Activated CD4-positive, alpha-beta memory T cell treated with anti-CD3 and anti-CD28 coated beads for 36 hours (primary cell): Measurements from ENCODE around the gene AOC3. TPM values are rescaled to one million over a fixed set of nuclear protein-coding genes. Genes with fewer than 3 reads are reported as not detected.

Source experiments
- CTCF ChIA-PET: fragments of 350-600 bp; sonication (Branson Sonifier 250); formaldehyde crosslinking; loops from one replicate; lab custom pipeline; 2021; ENCODE audit warnings: antibody characterized with exemption, inconsistent platforms; lab: Charles Lee
- POLR2A ChIA-PET: fragments of 350-600 bp; sonication (Branson Sonifier 250); formaldehyde crosslinking; loops from one replicate; lab custom pipeline; 2021; ENCODE audit warnings: antibody characterized with exemption; lab: Charles Lee
- DNase-seq: peaks from one replicate; pipeline ENCODE4 v3.0.0-alpha.2; 2020
- H3K27ac Mint-ChIP-seq: one replicate; pipeline ENCODE4 v1.8.0; 2021; ENCODE audit warnings: mixed read lengths
- H3K27me3 Mint-ChIP-seq: one replicate; pipeline ENCODE4 v1.8.0; 2021; ENCODE audit warnings: mixed read lengths
- H3K36me3 Mint-ChIP-seq: one replicate; pipeline ENCODE4 v1.8.0; 2021; ENCODE audit warnings: mixed read lengths
- H3K4me1 Mint-ChIP-seq: one replicate; pipeline ENCODE4 v1.8.0; 2021; ENCODE audit warnings: low read depth, mixed read lengths
- H3K4me3 Mint-ChIP-seq: one replicate; pipeline ENCODE4 v1.8.0; 2021; ENCODE audit warnings: mild to moderate bottlenecking, mixed read lengths
- H3K9me3 Mint-ChIP-seq: one replicate; pipeline ENCODE4 v1.8.0; 2021; ENCODE audit warnings: mixed read lengths
- intact Hi-C: fragments of 100-400 bp; cut with micrococcal nuclease; formaldehyde crosslinking; loops from one replicate; pipeline ENCODE4 v1.15.1; 2023
- total RNA-seq, 2 experiments: library from RNA; stranded (reverse); gene quantifications; one replicate each; pipeline ENCODE4 v1.2.3, GENCODE V29; 2021

AOC3 gene, protein sequence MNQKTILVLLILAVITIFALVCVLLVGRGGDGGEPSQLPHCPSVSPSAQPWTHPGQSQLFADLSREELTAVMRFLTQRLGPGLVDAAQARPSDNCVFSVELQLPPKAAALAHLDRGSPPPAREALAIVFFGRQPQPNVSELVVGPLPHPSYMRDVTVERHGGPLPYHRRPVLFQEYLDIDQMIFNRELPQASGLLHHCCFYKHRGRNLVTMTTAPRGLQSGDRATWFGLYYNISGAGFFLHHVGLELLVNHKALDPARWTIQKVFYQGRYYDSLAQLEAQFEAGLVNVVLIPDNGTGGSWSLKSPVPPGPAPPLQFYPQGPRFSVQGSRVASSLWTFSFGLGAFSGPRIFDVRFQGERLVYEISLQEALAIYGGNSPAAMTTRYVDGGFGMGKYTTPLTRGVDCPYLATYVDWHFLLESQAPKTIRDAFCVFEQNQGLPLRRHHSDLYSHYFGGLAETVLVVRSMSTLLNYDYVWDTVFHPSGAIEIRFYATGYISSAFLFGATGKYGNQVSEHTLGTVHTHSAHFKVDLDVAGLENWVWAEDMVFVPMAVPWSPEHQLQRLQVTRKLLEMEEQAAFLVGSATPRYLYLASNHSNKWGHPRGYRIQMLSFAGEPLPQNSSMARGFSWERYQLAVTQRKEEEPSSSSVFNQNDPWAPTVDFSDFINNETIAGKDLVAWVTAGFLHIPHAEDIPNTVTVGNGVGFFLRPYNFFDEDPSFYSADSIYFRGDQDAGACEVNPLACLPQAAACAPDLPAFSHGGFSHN
- total RNA-seq = 1 to 10 TPM; 1.6 to 2.0 TPM

DNA sequence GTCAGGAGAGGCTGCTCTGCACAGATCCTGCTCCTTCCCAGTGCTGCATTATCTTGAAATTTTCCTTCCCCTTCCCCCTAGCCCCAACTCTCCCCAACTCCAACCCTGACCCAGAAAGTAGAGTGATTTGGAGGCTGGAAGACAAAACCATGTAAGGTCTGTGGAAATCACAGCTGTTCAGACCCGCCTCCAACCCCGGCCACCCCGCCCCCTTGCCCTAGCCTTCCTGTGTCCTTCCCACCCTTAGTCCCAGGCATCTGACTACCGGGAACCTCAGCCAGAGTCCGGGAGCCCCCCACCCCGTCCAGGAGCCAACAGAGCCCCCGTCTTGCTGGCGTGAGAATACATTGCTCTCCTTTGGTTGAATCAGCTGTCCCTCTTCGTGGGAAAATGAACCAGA lies at the start of gene AOC3:
Gene AOC3 (plus strand): TSS at position 246 of the 400 bp plus-strand sequence. CDS start 145 bp downstream, at position 391.
- intact Hi-C loops = no loop called here
- no peak for DNase-seq
- no peak within 1 kb of the TSS for H3K4me3 Mint-ChIP-seq
- peaks cover 8% of the 10 kb centered on the region for H3K4me1 Mint-ChIP-seq
- H3K9me3 Mint-ChIP-seq = no peaks in the 10 kb centered on the region
- ChIA-PET CTCF (no interaction called here), POLR2A (no interaction called here)
- peaks cover 3% of the 10 kb centered on the region for H3K36me3 Mint-ChIP-seq
- peaks cover 1% of the 10 kb centered on the region for H3K27me3 Mint-ChIP-seq
- H3K27ac Mint-ChIP-seq = no peak within 1 kb of the TSS

GRCh38 chr17:42803074-42803883 lies 47.7 kb upstream of the AOC3 start:
- H3K27me3 Mint-ChIP-seq = no peaks in the 10 kb centered on the region
- peak overlapping the region; percentile 38 for H3K27ac Mint-ChIP-seq
- H3K36me3 Mint-ChIP-seq = no peaks in the 10 kb centered on the region
- H3K4me1 Mint-ChIP-seq = peaks cover 7% of the 10 kb centered on the region
- no peak overlapping the region for H3K4me3 Mint-ChIP-seq
- no peaks in the 10 kb centered on the region for H3K9me3 Mint-ChIP-seq
- ChIA-PET CTCF (interaction anchor here (1.2 to 3.6 kb wide), 4 partner anchors 17 to 40 kb away, joined by 4 to 14 read pairs (median 6); partner anchors contain the start of gene BECN1), POLR2A (no interaction called here)
- DNase-seq = no peak
- intact Hi-C loops = no loop called here

- ChIA-PET CTCF (interaction anchor here (1.0 to 1.7 kb wide), 2 partner anchors 13 to 19 kb away, joined by 3 to 6 read pairs; partner anchors contain the start of gene BECN1), POLR2A (no interaction called here)
- Mint-ChIP-seq H3K27me3 (no peaks in the 10 kb centered on the region), H3K4me1 (no peaks in the 10 kb centered on the region), H3K36me3 (no peaks in the 10 kb centered on the region), H3K9me3 (no peaks in the 10 kb centered on the region), H3K27ac (no peak overlapping the region), H3K4me3 (no peak overlapping the region)
- intact Hi-C loops = no loop called here
- DNase-seq = no peak
Observed at GRCh38 chr17:42804918-42805367, 46.1 kb upstream of the AOC3 start.

GRCh38 chr17:42806249-42806648 lies 44.8 kb upstream of the AOC3 start:
- Mint-ChIP-seq H3K36me3 (peaks cover 9% of the 10 kb centered on the region), H3K4me3 (no peak overlapping the region), H3K27me3 (no peaks in the 10 kb centered on the region), H3K27ac (no peak overlapping the region), H3K4me1 (no peaks in the 10 kb centered on the region), H3K9me3 (no peaks in the 10 kb centered on the region)
- CTCF ChIA-PET = interaction anchor here (0.8 to 1.2 kb wide), 2 partner anchors 12 to 14 kb away, joined by 3 to 4 read pairs; no protein-coding TSS in a partner anchor
- no peak for DNase-seq
- POLR2A ChIA-PET = no interaction called here
- intact Hi-C loops = no loop called here

GRCh38 chr17:42809250-42809649 lies 41.7 kb upstream of the AOC3 start:
- Mint-ChIP-seq H3K36me3 (peaks cover 16% of the 10 kb centered on the region), H3K9me3 (no peaks in the 10 kb centered on the region), H3K4me3 (no peak overlapping the region), H3K27me3 (no peaks in the 10 kb centered on the region), H3K27ac (no peak overlapping the region), H3K4me1 (no peaks in the 10 kb centered on the region)
- DNase-seq = no peak
- ChIA-PET CTCF (interaction anchor here (0.7 to 1.5 kb wide), 3 partner anchors 11 to 130 kb away, joined by 3 read pairs; no protein-coding TSS in a partner anchor), POLR2A (no interaction called here)
- intact Hi-C loops = no loop called here

- H3K4me1 Mint-ChIP-seq = no peaks in the 10 kb centered on the region
- DNase-seq = no peak
- intact Hi-C loops = no loop called here
- no peak overlapping the region for H3K4me3 Mint-ChIP-seq
- POLR2A ChIA-PET = no interaction called here
- peaks cover 53% of the 10 kb centered on the region for H3K36me3 Mint-ChIP-seq
- CTCF ChIA-PET = interaction anchor here (1.2 to 3.0 kb wide), 2 partner anchors 10 to 19 kb away, joined by 4 to 15 read pairs; partner anchors contain the start of gene BECN1
- no peaks in the 10 kb centered on the region for H3K9me3 Mint-ChIP-seq
- no peak overlapping the region for H3K27ac Mint-ChIP-seq
- H3K27me3 Mint-ChIP-seq = no peaks in the 10 kb centered on the region
Observed at GRCh38 chr17:42814633-42815399, 36.2 kb upstream of the AOC3 start.

- ChIA-PET CTCF (interaction anchor here (0.9 to 4.4 kb wide), 6 partner anchors 10 to 112 kb away, joined by 3 to 20 read pairs (median 4); partner anchors contain the start of genes CNTD1 and COA3), POLR2A (no interaction called here)
- no peak for DNase-seq
- Mint-ChIP-seq H3K27ac (no peak overlapping the region), H3K4me3 (no peak overlapping the region), H3K4me1 (peaks cover 15% of the 10 kb centered on the region), H3K27me3 (no peaks in the 10 kb centered on the region), H3K9me3 (no peaks in the 10 kb centered on the region), H3K36me3 (peaks cover 56% of the 10 kb centered on the region)
- intact Hi-C loops = no loop called here
Observed at GRCh38 chr17:42817866-42818265, 33.1 kb upstream of the AOC3 start.

GRCh38 chr17:42818379-42818778 lies 32.6 kb upstream of the AOC3 start:
- H3K36me3 Mint-ChIP-seq = peaks cover 56% of the 10 kb centered on the region
- H3K4me3 Mint-ChIP-seq = no peak overlapping the region
- DNase-seq = no peak
- peaks cover 16% of the 10 kb centered on the region for H3K4me1 Mint-ChIP-seq
- no peak overlapping the region for H3K27ac Mint-ChIP-seq
- ChIA-PET POLR2A (no interaction called here), CTCF (interaction anchor here (0.9 to 4.4 kb wide), 5 partner anchors 10 to 111 kb away, joined by 3 to 20 read pairs (median 4); partner anchors contain the start of genes CNTD1 and COA3)
- no peaks in the 10 kb centered on the region for H3K9me3 Mint-ChIP-seq
- intact Hi-C loops = no loop called here
- no peaks in the 10 kb centered on the region for H3K27me3 Mint-ChIP-seq

DNA sequence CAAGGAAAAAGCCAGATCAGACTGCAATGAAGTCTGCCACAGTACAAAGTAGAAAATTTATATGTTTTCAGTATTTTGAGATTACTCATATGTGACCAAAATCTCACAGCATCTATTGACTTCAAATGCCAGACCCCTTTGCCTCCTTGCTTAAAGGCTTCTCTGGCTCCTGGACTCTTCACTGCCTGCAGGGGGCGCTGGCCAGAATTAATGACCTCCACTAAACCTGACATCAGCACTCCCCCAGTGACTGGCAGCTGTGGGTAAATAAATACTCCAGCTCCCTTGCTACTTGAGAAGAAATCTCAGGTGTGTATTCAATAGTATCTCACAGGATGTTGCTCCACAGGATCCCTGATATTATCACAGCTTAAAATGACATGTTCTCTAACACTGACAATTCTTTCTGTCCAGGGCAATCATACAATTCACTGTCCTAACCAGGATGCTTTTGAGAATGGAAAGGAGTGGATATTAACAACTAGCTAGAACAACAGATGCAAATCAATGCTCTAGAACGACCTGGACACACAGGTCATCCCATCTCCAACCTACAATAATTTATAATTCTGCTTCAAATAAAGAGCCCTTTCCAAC lies 31.0 kb upstream of the AOC3 start:
- Mint-ChIP-seq H3K4me1 (peaks cover 24% of the 10 kb centered on the region), H3K27ac (no peak overlapping the region), H3K27me3 (no peaks in the 10 kb centered on the region), H3K9me3 (no peaks in the 10 kb centered on the region), H3K36me3 (peaks cover 50% of the 10 kb centered on the region), H3K4me3 (no peak overlapping the region)
- POLR2A ChIA-PET = interaction anchor here (0.8 kb wide), 1 partner anchor 109 kb away, joined by 3 read pairs; no protein-coding TSS in a partner anchor
- peak; percentile 79 for DNase-seq
- intact Hi-C loops = loop anchor here (5.0 to 10.0 kb wide), 2 partner anchors 115 to 243 kb away; partner anchors contain the start of gene PSMC3IP
- CTCF ChIA-PET = interaction anchor here (0.5 to 4.4 kb wide), 22 partner anchors 9 to 242 kb away, joined by 3 to 20 read pairs (median 4); partner anchors contain the start of genes CNTD1, COA3, IFI35 and PSMC3IP

DNA sequence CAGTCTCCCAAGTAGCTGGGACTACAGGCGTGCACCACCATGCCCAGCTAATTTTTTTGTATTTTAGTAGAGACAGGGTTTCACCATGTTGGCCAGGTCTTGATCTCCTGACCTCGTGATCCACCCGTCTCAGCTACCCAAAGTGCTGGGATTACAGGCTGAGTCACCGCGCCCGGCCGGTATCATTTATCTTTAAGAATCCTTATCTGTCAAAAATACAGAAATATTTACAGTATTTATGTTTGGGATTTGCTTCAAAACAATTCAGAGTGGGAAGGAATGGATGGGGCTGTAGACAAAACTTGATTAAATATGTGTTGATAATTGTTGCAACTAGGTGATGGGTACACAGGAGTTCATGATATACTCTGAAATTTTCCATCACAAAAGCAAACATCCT lies 29.8 kb upstream of the AOC3 start:
- no peaks in the 10 kb centered on the region for H3K9me3 Mint-ChIP-seq
- ChIA-PET POLR2A (no interaction called here), CTCF (interaction anchor here (1.2 to 3.8 kb wide), 6 partner anchors 11 to 243 kb away, joined by 3 to 14 read pairs (median 4); partner anchors contain the start of genes IFI35 and PSMC3IP)
- H3K27me3 Mint-ChIP-seq = no peaks in the 10 kb centered on the region
- no peak overlapping the region for H3K4me3 Mint-ChIP-seq
- intact Hi-C loops = loop anchor here (5.0 to 10.0 kb wide), 2 partner anchors 116 to 244 kb away; partner anchors contain the start of gene PSMC3IP
- no peak for DNase-seq
- H3K36me3 Mint-ChIP-seq = peaks cover 41% of the 10 kb centered on the region
- no peak overlapping the region for H3K27ac Mint-ChIP-seq
- H3K4me1 Mint-ChIP-seq = peaks cover 26% of the 10 kb centered on the region
